GM21367 (cell line): Measurements from ENCODE around the gene TERB1.

Experiments
- ATAC-seq: cut with Tn5 transposase; IDR thresholded peaks from one replicate; pipeline ENCODE4 v1.9.1; 2021; ENCODE audit not compliant: unreplicated experiment

Gene TERB1

GRCh38 chr16:66746682-66747081 lies 54.7 kb downstream of the TERB1 start:
- ATAC-seq, result no peak

DNA sequence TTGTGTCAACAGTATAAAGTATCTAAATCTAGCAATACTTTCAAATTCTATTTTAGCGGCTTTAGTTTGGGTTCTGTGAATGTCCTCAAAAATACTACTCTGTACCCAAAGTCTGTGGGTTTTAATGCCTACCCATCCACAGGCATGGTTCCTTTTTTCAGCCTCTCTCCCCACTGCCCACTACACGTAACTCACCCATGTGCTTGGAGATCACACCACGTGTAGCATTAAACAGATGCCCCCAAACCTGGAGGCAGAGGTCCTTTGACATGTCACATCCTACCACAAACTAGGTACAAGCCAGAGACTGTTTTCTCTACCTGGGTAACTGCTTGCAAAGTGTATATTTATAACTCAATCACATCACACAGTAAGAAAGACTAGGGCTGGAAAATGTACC lies 55.3 kb downstream of the TERB1 start:
- ATAC-seq, result no peak

GRCh38 chr16:66741950-66742808 lies 59.2 kb downstream of the TERB1 start:
- no peak for ATAC-seq

DNA sequence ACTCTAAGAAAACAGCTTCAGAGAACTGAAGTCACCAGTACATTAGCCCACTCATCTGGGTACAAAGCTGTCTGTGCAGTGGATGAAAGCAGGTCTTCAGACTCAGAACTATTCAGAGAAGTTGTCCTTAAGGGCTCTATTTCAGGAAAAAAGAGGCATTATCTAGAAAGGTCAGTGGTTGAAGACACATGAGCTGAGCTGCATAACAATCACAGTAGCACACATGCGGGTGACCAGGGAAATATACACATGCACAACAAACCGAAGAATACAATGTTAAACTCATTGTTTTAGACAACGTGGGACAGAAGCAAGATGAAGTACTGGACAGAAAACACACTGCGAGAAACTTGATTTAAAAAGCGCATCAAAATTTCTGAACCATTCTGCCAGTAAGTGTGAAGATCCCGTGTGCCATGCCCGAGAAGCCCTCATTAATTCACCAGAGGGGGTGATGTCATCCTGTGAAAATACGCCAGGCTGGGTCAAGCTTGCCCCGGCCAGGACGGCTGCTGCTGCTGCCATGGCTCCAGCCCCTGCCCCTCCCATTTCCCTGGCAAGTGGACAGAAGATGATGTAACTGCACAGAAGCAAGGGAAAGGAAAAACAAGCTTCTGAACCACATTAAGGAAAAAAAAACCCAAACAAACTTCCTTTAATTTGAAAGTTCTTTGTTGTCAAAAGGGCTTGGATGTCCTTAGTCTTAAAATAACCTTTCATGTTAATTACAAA lies 60.0 kb downstream of the TERB1 start:
- ATAC-seq, result no peak

DNA sequence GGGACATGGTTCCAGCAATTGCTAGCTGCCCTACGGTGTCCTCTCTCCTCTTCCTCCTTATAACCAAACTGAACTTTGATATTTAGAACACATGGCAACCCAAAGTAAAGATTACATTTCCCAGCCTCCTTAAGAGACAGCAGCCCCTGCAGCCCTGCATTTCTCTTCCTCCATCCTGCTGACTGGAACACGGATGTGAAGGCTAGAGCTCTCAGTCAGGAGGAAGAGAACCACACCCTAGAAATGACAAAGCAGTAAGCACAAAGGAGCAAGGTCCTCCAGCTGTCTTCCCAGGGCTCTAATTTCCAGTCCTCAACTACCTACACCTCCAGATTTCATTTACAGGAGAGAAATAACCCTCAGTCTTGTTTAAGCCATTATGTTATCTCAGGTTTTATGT lies 60.9 kb downstream of the TERB1 start:
- ATAC-seq, result no peak

- no peak for ATAC-seq
Observed at GRCh38 chr16:66740010-66740409, 61.4 kb downstream of the TERB1 start.

- no peak for ATAC-seq
Observed at GRCh38 chr16:66735891-66736290, 65.5 kb downstream of the TERB1 start.

DNA sequence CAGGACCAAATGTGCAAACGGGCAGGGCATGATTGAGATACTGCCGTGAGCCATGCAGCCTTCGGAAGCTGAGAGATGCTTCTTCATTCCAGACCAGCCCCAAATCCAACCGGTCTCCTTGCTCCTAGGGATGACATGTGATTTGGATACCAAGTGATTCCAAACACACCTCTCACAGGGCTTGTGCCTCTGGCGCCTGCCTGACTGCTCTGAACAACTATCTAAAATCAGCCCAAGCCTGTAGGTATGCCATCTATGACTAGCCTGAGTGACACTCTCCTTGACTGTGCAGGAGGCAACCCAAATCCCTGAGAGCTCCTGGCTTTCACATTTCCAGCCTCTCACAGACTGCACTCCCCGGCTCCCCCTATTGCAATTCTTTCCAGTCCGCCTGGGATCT lies 70.3 kb downstream of the TERB1 start:
- no peak for ATAC-seq

DNA sequence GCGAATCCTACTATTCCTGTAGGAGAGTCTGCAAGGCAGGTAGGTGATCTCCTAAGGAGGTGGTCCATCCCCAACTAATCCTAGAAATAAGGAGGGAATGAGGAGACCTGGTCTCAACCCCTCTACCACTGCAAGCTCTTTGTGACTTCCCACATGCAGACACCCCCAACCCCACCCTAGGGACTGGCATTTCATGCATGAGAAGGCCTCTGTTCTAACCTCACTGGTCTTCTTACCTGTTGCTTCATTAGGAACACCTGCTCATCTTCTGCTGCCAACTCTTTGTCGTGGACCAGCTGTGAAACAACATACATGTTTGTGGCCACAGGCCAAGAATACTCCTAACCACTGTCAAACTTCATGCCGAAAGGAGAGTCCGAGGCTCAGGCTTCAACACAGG lies 72.6 kb downstream of the TERB1 start:
- ATAC-seq, result no peak

DNA sequence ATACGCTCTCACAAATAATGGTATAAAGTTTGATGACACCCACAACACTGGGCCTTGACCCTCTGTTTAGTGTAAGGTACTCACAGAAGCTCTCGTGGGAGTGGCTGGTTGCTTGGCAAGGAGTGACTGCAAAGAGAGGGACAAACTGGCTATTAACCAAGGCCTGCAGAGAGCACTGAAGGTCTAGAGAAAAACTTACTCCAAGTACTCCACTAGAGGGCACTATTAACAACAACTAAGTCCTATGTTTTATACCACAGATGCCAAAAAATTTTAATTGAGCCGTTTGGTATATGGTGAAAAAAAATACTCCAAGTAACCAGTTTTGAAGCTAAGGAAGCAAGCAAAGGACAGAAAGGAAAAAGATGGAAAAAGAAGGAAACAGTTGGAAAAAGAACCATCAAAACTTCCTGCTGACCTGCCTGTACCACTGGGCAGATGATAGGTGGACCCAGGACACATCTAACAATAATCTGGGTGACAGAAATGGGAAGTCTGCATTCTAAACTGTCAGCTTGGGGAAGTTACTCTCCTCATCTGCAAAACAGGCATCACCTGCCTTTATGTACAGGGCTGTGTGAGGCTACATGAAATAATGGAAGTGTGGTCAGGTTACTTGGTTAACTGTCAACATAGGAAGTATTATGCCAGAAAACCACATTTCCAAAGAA lies 73.1 kb downstream of the TERB1 start:
- ATAC-seq, result no peak

DNA sequence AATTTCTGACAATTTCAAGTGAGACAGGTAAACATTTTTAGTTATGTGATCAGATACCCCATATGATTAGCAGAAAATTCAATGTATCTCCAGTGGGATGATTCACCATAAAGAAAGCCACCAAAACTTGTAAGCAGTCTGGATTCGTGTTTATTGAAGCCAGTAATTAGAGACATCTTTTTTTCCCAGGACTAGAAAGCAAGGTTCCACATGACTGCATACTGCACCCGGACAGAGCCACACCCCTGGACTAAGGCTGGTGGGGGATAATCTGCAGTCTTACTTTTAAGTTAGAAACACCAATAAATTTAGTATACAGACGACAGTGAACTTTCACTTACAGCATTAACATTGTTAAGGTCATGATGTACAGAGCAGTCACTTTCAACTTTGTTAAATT lies 80.6 kb downstream of the TERB1 start:
- no peak for ATAC-seq

GRCh38 chr16:66719246-66719645 lies 82.1 kb downstream of the TERB1 start:
- no peak for ATAC-seq

DNA sequence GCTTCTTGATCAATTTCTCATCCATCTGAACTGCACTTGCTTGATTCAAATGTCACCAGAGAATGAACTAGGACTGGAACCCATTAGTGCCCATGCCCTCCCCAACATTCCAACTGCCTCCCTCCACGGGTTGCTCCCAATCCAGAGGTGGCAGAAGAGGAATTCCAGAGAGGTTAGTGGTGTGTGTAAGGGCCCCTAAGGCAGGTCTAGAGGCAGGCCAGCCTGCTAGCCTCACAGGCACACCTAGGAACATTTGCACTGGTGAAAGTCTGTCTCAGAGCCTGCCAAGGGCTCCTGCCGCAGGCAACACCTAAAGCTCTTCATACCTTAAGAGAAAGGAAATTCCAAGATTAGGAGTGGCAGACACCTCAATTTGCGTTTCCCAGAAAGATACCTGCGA lies 83.6 kb downstream of the TERB1 start:
- no peak for ATAC-seq

DNA sequence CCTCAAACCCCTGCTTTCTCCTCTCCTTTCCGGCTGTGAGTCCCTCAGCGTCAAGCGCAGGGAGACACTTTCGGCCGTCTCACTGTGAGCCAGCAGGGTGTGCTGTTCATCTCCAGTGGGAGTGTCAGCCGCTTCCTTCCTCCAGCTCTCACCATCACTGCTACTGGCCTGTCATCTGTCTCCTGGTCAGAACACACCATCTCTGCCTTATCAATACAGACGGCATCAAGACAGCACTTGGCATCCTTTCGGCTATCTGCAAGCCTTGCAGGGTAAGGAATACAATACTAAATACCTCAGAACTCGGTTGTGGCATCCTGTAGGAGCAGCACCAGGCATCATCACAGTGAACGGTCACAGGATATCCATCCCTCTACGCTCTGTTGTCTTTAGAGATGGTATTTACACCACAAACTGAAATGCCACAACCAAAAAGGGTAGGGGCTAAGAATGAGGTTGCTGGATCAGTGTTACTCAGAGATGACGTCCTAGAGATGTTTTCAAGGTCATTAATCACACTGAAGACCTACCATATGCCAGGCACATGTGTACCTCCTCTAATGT lies 84.2 kb downstream of the TERB1 start:
- no peak for ATAC-seq

- ATAC-seq, result no peak
Observed at GRCh38 chr16:66714654-66715307, 86.6 kb downstream of the TERB1 start.

DNA sequence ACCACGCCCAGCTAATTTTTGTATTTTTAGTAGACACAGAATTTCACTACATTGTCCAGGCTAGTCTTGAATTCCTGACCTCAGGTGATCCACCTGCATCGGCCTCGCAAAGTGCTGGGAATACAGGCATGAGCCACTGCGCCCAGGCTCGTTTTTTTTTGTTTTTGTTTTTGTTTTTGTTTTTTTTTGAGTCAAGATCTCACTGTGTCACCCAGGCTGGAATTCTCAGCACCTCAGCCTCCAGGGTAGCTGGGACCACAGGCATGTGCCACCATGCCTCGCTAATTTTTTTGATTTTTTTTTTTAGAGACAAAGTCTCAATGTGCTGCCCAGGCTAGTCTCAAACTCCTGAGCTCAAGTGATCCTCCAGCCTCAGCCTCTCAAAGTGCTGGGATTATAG lies 87.3 kb downstream of the TERB1 start:
- ATAC-seq, result no peak

DNA sequence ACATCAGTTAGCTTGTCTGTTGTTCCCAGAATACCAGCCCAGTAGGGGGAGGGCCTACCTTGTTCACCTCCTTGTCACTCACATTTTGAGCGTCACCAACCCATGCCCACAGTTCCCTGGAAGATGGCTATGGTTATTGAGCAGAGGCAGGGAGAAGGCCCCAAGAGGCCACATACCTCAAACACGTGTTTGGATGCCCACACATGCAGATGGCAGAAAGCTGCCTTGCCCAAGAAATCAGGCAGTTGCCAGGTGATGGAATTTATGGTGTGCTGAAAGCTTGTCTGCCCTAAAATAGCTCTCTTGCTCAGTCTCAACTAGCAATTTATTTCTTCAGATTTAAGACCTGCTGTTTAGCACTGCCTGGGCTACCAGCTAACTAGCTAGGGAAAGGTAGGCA lies 88.3 kb downstream of the TERB1 start:
- ATAC-seq, result no peak

GRCh38 chr16:66712512-66712911 lies 88.9 kb downstream of the TERB1 start:
- ATAC-seq, result no peak

DNA sequence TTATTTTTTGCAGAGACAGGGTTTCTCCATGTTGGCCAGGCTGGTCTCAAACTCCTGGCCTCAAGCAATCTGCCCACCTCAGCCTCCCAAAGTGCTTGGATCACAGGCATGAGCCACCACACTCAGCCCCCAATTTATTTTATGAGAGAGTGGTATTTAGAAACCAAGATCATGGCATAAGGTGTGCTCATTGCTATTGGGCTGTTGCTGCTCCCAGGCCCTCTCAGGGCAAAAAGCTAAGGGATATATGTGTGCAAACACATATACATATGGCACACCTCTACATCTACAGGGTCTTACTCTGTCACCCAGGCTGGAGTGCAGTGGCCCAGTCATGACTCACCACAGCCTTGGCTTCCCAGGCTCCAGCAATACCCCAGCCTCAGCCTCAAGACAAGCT lies 89.8 kb downstream of the TERB1 start:
- ATAC-seq, result no peak

DNA sequence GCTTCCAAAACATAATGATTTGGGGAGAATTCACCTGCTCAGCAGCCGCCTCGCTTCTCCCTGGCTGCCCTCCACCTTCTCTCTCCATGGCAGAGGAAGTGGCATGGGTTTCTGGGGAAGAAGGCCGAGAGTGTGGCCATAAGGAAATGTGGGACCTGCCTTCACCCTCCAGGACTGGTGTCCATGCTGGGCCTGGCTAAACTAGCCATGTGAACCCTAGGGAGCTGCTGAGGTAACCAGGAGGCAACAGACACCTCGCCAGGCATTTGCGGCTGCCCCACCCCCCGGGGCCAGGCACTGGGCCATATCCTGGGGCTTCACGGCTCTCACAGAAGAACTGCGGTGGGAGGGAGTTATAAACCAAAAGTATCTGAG lies 94.9 kb downstream of the TERB1 start:
- ATAC-seq, result no peak
